ENCODE data around the gene IER3.

Gene IER3

GRCh38 chr6:30744054-30744805 lies at the start of gene IER3:
IER3 (minus strand) TSS chr6:30744547; CDS start chr6:30744518, 29 bp downstream.
- TF ChIP-seq CTCF (IDR thresholded peaks at IDR 0.05; ENCODE audit: low read depth, low read length), result peak; percentile 38
- peak; percentile 97 to 98 for DNase-seq (ENCODE audit: low read depth in 2 of 2)
- peak within 1 kb of the TSS; percentile 89 to 99 for H3K4me3 ChIP-seq (replicated peaks in 1 of 2; ENCODE audit: low read depth in 2 of 2, low read length in 2 of 2)

GRCh38 chr6:30793521-30794194 lies 49.3 kb upstream of the IER3 start:
- DNase-seq (ENCODE audit: low read depth in 2 of 2), result peak; percentile 76 to 89
- no peak overlapping the region for H3K4me3 ChIP-seq (replicated peaks in 1 of 2; ENCODE audit: low read depth in 2 of 2, low read length in 2 of 2)
- no peak for TF ChIP-seq CTCF (IDR thresholded peaks at IDR 0.05; ENCODE audit: low read depth, low read length)

- no peak overlapping the region for H3K4me3 ChIP-seq (replicated peaks in 1 of 2; ENCODE audit: low read depth in 2 of 2, low read length in 2 of 2)
- no peak for DNase-seq (ENCODE audit: low read depth in 2 of 2)
- TF ChIP-seq CTCF (IDR thresholded peaks at IDR 0.05; ENCODE audit: low read depth, low read length), result no peak
Observed at GRCh38 chr6:30792786-30793185, 48.4 kb upstream of the IER3 start.

GRCh38 chr6:30790724-30791383 lies 46.5 kb upstream of the IER3 start:
- no peak for TF ChIP-seq CTCF (IDR thresholded peaks at IDR 0.05; ENCODE audit: low read depth, low read length)
- no peak overlapping the region for H3K4me3 ChIP-seq (replicated peaks in 1 of 2; ENCODE audit: low read depth in 2 of 2, low read length in 2 of 2)
- no peak for DNase-seq (ENCODE audit: low read depth in 2 of 2)

- no peak overlapping the region for H3K4me3 ChIP-seq (replicated peaks in 1 of 2; ENCODE audit: low read depth in 2 of 2, low read length in 2 of 2)
- no peak for DNase-seq (ENCODE audit: low read depth in 2 of 2)
- no peak for TF ChIP-seq CTCF (IDR thresholded peaks at IDR 0.05; ENCODE audit: low read depth, low read length)
Observed at GRCh38 chr6:30789606-30790005, 45.3 kb upstream of the IER3 start.

- TF ChIP-seq CTCF (IDR thresholded peaks at IDR 0.05; ENCODE audit: low read depth, low read length), result no peak
- H3K4me3 ChIP-seq (replicated peaks in 1 of 2; ENCODE audit: low read depth in 2 of 2, low read length in 2 of 2), result no peak overlapping the region
- DNase-seq (ENCODE audit: low read depth in 2 of 2), result no peak
Observed at GRCh38 chr6:30787954-30788353, 43.6 kb upstream of the IER3 start.
